SIG-M5 treated with dmso at 0.1 percent for 504 hours (cell line): ENCODE results near the gene KANK4.
"Not testable (repeated sequence)": the region's sequence is repeated elsewhere in the genome, so short reads cannot be mapped to it uniquely, and the experiment has no call there.

Source experiments
- DNase-seq: peaks from one replicate; lab custom pipeline; 2025; ENCODE audit not compliant: unreplicated experiment; lab: John Stamatoyannopoulos, UW

Gene KANK4

GRCh38 chr1:62274496-62275485 lies 44.4 kb downstream of the KANK4 start:
- no peak for DNase-seq

- DNase-seq, result no peak
These were observed 45.3 kb downstream of the KANK4 start for GRCh38 chr1:62273953-62274352.

DNA sequence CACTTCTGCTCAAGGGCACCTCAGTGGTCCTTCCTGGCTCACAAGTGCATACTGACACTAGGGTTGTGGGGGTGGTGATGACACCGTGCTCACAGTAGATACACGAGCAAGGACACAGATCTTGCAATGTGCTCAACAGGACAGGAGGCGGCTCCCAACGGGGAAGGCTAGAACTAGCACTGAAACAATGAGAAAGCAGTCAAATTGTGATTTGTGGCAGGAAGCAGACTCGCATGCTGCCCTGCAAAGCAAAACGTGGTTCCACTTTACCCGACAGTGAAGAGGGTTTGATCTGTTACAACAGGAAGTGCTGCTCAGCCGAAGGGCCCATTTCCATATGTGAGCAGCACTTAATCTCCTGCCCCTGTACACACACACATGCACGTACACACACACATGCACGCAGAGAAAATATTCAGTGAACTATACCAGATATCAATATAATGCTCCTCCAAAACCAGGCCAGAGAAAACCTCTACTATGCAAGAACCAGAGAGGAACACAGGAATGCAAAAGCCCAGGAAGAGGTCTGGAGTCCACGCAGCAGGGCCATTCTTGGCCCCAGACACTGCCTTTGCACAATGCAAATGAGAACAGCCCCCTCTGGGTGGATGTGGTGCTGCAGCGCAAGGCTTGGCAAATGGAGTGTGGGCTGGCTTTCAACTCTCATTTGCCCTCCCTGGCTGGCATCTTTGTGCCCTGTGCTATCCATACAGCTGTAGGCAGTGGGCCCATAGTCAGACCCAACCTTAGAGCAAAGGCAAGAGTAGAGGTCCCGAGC lies 47.1 kb downstream of the KANK4 start:
- DNase-seq, result no peak

DNA sequence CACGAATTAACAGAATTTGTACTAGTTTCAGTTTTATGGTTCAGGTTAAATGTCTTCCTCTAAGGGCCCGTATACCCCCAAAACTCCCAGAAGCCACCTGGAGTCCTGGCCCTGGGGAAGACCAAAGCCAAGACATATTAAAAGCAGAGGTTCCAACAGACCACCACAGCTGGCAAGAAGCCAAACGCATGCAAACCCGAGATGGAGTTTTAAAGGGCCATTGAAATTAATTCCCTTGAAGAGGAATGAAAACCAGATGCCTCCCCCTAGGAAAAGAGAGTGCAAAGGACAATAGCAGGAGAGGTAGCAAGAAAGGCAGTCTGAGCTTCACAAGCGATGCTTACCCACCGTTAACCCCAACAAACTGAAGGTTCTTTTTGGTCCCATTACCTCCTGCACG lies 48.1 kb downstream of the KANK4 start:
- no peak for DNase-seq

DNA sequence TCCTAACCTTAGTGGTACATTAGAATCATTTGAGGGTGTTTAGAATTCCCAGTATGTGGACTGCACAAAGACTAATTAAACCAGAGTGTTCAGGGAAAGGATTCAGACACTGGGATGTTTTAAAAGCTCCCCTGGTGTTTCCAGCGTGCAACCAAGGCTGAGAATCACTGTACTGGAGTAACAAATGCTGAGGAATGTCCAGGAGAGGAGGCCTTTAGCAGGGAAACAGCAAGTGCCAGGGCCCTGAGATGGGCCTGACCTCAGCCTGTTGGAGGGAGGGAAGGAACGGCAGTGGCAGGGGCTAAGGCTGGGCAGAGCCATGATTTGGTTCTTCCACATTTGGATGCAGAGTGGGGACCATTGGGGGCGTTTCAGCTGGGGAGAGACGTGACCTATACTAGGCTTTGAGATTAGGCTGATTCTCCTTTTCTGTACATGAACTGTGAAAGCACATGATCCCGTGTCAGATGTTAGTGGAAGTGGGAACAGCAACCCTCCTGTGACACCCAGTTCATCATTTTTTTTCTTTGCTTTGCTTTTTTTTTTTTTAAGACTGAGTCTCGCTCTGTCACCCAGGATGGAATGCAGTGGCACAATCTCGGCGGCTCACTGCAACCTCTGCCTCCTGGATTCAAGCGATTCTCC lies 49.3 kb downstream of the KANK4 start:
- DNase-seq, result no peak

- DNase-seq, result no peak
These were observed 49.8 kb downstream of the KANK4 start for GRCh38 chr1:62269439-62269838.

DNA sequence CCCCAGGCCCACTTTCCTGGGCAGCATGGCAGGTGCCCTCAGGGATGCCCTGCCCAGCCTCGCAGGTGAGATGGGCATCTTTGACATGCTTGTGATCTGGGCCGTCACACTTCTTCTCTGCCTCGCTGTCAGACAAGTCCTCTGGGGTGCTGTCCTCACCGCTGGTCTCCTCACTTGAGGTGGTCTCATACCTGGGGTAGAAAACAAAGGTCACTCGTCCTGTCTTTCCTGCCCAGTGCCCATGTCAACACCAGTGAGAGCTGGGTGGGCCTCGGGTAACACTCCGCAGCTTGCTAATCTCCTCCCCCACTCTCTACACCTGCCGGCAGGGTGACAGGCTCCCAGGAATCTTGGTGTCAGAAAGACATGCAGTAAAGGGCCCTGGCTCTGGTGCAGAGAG lies 50.9 kb downstream of the KANK4 start:
- DNase-seq, result no peak

- no peak for DNase-seq
These were observed 53.0 kb downstream of the KANK4 start for GRCh38 chr1:62265956-62266935.

DNA sequence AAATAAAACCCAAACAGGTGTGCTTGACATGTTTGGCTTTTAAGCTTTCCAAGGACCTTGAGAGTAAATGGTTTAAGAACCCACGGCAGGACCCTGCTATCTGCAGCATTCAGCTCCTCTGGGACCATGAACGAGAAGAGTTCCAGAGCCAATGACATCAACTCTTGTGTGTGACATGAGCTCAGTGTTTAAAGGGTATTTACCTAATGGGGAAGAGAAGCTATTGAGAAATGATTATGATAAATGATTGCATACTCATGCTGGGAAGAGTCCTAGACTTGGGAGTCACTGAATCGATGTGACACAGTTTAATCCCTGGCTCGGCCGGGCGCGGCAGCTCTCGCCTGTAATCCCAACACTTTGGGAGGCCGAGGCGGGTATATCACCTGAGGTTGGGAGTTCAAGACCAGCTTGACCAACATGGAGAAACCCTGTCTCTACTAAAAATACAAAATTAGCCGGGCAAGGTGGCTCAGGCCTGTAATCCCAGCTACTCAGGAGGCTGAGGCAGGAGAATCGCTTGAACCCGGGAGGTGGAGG lies 55.4 kb downstream of the KANK4 start:
- no peak for DNase-seq

DNA sequence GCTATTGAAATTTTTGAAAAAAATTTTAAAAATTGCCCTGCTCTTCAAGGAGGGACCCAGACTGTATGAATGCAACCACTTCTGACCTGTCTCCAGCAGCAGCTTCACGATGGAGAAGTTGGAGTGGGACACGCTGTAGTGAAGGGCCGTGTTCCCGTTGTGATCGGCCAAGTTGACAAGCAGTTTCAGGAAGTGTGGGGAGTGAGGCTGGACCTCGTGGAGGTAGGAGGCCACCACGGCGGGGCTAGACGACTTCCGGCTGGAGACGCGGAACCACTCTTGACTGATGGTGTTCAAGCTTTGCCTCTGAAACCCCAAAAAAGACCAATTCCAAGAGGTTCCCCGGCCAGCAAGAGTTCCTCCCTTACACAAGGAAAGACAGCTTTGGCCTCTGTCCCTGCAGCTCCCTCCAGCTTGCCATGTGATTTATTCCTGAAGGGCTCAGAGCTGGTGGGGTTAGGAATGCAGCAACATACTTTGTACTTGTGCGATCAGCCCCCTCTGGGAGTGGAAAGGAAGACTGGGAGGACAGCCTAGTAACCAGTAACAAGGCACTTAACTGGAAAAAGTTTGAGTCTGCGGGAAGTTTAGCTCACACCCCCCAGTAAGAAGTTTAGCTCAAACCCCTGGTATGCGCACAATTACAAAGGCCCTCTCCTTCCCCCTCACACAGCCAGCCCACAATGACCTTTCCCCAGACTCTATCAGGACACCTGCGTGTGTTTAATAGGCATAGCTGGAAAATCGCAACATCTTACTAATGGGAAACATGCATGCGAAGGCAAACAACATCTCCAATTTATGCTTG lies 56.0 kb downstream of the KANK4 start:
- DNase-seq, result no peak

- no peak for DNase-seq
These were observed 58.5 kb downstream of the KANK4 start for GRCh38 chr1:62260688-62261087.

GRCh38 chr1:62259551-62259950 lies 59.7 kb downstream of the KANK4 start:
- DNase-seq, result no peak

- no peak for DNase-seq
These were observed 69.0 kb downstream of the KANK4 start for GRCh38 chr1:62250126-62250726.

DNA sequence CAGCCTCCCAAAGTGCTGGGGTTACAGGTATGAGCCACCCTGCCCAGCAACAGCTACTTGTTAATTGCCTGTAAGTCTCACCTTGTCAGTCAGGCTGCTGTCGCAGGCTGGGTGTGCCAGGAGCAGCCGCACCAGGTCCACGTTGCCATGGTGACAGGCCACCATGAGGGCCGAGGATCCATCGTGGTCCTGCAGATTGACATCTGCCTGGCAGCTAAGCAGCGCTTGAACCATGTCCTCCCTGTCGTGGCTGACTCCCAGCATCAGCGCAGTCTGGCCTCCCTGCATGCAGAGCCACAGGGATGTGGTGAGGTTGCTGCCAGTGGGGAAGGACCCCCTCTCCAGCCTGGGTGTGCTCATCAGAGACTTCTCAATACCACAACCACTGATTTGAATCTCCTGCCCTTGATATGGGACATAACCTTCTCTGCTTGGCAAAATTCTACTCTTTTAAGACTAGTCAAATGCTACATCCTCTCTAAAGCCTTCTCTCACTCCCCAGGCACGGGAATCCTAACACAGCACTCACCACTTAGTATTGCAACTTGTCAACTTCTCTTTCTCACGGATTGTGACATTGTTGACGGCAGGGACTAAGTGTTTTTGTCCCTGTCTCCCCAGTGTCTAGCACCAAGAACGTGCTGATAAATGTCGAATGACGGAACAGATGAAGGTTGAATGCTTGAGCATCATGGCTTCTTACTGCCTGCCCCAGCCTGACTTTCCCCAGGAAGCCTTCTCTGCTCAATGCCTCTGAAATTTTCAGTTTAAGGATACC lies 71.7 kb downstream of the KANK4 start:
- DNase-seq, result no peak

GRCh38 chr1:62245201-62245600 lies 74.0 kb downstream of the KANK4 start:
- DNase-seq, result no peak

GRCh38 chr1:62244380-62244779 lies 74.9 kb downstream of the KANK4 start:
- not testable (repeated sequence) for DNase-seq

GRCh38 chr1:62241371-62242131 lies 77.7 kb downstream of the KANK4 start:
- DNase-seq, result no peak
